Activated naive CD4-positive, alpha-beta T cell treated with anti-CD3 and anti-CD28 coated beads, Interleukin-2, amount 50 U/mL, for 16 hours (primary cell): ENCODE measurements around the gene NRXN3.

ENCODE experiments used
- DNase-seq: peaks from one replicate; pipeline ENCODE4 v3.0.0-alpha.2; 2020

Gene NRXN3

DNA sequence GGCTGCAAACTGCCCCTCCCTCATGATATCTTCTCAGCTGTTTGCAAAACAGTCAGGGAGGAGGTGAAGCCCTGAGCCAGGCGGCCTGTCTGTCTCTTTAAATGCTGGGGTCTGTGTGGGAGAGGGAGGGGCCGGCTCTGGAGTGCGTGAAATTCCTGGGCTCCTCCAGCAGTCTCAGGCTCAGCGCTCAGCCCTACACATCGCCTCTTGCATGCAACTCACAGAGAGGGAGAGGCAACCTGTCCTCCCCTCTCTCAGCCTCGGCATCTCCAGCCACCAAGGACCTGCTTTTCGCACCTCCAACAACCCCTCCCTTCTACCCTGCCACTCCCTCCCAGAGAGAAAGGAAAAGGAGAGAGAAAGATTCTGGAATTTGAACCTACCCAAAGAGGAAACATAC lies at the start of gene NRXN3:
Gene NRXN3, plus strand, starts transcription at position 171 of the 400 bp plus-strand sequence. CDS start 72,721 bp downstream, outside the sequence.
- no peak for DNase-seq

DNA sequence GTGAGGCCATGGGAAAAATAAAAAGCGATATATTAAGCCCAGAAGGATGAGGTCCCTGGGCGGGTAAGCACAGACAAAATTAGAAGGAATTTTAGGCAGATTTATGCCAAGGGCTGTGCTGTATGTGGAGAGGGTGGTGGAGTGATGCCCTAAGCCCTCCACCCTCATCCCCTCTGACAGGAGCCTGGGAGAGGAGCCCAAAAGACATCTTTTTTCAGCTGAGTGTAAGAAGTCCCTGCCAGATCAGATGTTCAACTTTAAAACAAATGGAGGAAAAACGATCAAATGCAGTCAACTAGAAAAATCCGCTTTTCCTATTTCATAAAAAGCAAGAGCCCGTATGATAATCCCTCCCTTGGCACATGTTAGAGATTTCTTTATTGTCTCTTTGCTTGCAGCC lies 47.7 kb upstream of the NRXN3 start:
- DNase-seq = no peak

DNA sequence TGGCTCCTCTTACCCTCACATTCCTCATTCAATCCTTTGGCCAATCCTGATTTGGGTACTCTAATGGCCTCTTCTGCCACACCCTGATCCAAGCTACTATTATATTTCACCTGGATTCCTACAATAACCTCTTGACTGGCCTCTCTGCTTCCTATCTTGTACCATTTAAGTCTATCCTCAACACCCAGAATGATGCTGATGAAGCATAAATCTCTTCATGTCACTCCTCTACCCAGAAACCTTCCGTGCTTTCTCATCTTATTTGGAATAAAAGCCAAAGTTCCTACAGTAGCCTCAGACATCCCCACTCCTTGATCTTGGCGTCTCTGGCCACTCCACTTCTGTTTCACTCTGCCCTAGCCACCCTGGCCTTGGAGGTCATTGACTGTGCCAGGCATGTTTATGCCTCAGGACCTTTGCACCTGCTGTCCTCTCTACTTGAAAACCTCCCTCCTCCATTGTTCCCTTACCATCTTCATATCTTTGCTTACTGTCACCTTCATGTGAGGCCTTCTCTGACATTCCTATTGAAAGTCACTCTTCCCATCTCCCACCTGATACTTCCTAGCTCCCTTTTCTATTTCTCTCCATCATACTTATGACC lies 46.4 kb upstream of the NRXN3 start:
- DNase-seq = no peak

DNA sequence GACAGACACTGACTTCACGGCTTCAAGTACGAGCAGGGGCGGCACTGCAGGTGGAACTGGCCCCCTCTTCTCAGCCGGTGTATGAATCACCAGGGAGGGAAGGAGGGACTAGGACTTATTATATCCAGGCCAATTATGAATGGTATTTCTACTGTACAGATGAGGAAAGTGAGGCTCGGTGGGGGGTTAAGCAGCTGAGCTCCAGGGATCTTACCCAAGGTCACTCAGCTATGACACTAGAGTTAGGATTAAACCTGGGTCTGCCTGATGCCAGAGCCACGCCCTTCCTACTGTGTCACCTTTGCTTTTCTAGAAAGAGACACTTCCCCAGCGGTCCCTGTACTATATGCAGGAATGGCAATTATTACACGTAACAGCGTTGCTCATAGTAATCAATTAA lies 42.2 kb upstream of the NRXN3 start:
- DNase-seq = no peak

DNA sequence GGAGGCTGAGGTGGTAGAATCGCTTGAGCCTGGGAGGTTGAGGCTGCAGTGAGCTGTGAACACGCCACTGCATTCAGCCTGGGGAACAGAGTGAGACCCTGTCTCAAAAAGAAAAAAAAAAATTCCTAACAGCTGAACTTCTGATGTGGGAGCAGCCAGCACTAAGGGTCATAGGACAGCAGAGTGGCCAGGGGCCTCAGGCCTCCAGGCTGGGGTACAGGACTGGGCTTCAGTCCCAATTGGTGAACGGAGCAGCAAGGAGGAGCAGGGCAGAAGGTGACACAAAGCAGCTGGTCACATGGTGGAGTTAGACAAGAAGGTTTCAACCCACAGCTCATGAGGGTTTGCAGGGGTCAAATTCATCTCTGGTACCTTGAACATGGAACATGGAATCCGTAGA lies 40.8 kb upstream of the NRXN3 start:
- DNase-seq = no peak

DNA sequence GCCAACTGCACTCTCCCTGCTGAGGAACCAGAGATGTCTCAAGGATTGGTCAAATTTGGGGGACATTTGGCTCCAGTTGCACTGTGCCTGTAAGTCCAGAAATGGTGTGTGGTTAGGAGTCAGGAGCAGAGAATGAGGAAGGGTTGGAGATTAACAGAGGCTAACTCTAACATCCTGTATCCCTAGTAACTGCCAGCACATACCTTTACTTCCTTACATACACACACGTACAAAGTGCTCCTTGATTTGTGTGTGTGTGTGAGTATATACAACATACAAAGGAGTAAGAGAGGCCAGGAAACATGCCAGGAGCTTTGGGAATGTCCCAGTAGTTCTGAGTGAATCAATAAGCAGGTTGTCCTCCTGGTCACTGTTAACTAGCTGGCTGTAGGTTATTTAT lies 39.8 kb upstream of the NRXN3 start:
- DNase-seq = no peak

DNA sequence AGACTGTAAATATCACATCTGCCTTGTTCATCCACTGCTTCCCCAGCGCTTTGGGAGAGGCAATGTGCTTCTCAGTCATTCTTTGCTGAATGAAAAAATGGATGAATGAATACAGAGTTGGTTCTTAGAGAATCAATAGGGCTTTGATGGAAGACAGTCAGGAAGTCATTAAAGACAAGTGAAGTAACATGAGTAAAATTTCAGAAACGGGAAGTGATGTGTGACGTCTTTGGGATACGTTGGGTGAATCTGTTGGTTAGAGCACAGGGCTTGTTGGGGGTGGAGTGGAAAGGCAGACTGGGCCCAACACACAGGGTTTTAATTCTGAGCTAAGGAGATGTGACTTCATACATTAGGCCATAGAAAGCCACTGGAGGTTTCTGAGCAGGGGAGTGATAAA lies 39.0 kb upstream of the NRXN3 start:
- DNase-seq = no peak

DNA sequence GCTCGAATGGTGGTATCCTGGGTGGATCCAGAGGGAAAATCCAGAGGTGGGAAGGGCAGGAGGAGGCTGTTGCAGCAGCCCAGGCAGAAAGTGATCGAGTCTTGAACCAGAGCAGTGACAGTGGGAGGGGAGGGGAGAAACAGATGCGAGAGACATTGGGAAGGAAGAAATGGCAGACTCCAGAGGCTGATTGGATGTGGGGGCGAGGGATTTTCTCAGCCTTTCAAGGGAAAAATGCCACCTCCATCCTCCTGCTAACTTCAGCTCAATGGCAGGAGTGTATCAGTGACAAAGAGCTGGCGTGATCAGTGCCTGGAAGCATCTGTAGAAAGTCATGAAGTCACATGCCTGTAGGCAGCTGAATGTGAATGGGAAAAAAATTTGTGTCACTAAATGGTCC lies 38.6 kb upstream of the NRXN3 start:
- no peak for DNase-seq

DNA sequence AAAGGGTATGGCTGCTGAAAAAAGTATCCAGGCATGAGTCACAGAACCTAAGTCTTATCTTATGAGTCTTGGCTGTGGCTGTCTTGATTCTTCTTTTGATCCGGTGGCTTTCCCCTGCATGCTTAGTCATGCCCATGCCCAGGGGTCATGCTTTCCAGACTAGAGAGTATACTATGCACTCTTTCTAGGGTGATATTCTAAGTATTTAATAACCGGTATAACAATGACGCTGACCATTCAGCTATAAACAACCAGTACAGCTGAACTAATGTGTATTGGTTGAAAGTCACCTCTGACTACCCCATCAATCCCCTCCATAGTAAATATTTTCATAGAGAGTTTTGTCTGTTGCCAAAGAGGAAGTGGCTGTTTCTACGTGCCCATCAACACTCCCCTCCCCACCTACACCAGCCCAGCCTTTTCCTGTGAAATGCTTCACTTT lies 34.7 kb upstream of the NRXN3 start:
- DNase-seq = no peak

DNA sequence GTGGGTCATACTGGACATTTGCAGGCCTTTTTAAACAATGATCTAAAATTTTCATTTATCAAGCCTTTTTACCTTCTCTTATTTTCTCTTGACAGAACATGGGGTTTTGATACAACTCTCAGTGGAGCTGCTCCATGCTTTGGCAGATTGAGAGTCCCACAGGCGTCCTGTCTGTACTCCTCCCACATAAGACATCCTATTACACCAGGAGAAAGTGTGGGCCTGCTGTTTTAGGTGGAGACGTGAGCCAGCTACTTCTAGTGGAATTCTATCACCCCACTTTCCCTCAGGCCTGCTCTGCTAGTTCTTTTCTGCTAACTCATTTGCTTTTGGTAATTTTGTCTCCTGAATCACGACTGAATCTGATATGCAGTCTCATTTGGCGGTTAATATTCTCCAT lies 33.5 kb upstream of the NRXN3 start:
- DNase-seq = no peak

DNA sequence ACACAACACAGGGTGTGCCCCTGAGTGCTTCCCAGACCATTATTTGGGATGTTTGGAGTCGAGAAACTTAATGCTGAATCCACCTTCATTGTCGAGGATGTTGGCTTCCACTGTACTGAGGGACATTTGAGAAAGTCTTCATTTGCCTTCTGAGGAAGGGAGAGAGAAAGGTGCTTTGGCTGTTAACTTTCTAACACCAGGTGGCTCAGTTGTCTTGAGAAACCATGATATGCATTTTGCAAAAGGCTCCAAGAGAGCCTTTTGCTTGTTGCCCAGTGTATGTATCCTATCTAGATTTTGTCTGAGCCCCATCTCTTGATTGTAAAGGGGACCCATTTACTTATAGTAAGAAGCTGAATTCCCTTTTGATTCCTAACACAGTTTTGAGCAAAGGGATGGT lies 28.6 kb upstream of the NRXN3 start:
- DNase-seq = no peak

DNA sequence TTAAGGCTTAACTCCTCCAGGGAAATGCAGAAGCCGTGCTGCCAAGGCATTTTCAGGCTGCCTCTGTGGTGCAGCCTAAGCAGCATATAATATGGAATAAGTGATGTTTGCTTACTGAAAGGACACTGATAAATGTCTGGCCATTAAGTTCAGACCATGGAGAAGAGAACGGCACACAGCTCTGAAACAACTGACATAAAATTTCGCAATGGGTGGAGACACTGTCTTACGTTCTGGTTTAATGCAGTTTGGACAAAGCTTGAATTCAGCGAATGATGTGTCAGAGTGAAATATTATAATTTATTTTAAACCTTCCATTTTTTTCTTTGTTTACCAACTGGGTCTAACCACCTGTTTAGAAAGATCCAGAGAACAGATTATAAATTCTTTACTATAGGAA lies 27.2 kb upstream of the NRXN3 start:
- DNase-seq = no peak

DNA sequence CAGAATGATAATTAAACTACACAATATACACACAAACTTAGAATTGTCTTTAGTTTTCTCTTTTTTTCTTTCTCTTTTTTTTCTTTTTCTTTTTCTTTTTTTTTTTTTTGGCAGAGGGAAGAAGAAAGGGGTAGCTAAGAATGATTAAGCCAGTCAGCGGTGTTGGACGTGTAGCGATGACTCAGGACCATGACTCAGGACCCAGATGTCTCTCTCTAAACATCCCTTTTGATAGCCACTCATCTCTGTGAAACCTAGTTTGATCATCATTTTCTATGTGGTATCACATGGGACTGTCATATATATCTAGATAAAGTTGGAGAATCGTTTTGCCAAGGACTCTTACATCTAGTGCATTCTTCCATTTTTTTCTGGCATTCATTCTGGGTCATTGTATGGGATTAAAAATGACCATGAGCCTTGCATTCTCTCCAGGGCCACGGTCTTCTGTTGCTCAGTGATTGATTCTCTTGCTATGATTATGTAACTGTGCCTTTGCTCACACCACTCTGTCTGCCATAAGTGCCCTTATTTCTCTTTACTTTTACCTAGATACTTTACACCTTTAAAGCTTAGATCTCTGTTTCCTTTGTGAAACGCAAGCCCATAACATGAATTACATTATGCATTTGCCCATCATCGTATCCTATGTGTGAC lies 26.6 kb upstream of the NRXN3 start:
- no peak for DNase-seq

DNA sequence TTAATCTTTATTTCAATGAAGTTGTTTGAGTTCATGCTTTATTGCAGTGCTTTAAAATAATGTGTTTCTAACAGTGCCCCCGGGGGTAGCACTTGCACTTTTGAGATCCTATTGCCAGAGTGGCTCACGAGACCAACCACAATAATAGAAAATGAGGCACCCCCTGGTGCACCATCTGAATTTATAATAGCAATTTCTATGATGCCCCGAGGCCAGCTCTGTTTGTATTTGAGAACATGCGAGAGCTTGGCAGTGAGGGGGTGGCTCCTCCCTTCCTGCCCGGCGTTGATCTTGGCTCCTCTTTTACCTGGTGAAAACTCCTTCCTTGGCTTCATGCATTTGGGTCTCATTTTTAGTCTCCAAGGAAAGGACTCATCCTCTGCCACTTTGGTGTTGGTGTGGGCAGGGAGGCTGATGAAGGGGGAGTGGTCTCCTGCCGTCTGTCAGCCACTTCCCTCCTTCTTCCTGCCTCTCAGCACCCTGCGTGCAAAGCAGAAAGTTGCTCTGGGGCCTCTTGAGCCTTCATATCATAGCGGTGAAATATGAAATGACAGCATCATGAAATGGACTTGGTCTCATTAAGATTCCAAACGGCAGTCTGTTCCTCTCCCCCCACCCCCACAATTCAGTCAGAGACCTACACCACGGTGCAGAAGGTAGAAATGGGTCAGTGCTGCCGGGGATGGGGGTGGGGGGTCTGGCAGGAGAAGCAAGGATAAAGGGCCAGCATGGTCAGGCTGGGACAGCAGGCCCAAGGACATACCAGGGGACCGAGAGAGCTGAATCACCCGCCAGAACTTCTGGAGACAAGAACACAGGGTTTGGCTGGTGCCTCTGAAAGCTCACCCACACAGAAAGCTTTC lies 17.7 kb upstream of the NRXN3 start:
- DNase-seq = no peak

DNA sequence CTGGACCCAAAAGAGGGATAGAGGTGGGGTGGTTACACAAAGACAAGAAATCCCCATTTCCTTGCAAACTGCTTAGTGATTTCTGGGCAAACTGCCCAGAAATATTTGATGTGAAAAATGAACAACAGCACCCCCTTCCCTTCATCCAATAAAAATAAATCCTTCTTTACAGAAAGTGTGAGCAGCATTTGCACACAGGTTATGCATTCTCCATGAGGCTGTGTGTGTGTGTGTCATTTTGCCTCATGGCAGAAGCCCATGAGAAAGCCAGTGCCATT lies 17.2 kb upstream of the NRXN3 start:
- DNase-seq = no peak

DNA sequence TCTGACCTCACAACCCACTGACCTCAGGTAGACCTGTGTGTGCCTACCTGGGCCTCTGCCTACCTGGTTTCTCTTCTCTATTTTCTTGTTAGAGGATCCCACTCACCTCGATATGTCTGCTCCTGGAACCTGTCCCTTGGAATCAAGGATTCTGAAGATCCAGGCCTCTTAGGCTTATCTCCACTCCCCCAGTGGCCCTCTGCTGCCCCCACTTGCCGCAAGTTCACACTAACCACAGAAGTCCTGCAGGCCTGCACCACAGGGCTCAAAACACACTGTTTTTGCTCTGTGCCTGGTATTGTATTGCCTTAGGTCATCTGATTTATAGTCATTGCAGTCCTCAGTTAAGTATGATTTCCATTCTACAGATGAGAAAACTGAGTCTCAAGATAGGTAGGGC lies 15.3 kb upstream of the NRXN3 start:
- no peak for DNase-seq

DNA sequence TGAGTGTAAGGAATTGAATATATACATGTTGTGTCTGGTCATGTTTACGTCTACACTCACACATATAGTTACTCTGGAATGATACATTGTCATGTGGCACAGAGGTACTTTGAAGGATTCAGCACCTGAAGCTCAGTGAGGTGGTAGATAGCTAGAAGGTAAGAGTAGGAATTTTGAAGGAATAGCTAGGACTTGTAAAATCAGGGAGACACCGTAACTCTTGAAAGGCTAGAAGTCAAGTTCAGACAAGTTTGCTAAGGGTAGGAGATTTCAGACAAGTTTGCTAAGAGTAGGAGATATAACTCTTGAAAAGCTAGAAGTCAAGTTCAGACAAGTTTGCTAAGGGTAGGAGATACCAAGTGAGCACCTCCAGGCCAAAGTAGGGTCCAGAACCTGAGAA lies 14.0 kb upstream of the NRXN3 start:
- no peak for DNase-seq

DNA sequence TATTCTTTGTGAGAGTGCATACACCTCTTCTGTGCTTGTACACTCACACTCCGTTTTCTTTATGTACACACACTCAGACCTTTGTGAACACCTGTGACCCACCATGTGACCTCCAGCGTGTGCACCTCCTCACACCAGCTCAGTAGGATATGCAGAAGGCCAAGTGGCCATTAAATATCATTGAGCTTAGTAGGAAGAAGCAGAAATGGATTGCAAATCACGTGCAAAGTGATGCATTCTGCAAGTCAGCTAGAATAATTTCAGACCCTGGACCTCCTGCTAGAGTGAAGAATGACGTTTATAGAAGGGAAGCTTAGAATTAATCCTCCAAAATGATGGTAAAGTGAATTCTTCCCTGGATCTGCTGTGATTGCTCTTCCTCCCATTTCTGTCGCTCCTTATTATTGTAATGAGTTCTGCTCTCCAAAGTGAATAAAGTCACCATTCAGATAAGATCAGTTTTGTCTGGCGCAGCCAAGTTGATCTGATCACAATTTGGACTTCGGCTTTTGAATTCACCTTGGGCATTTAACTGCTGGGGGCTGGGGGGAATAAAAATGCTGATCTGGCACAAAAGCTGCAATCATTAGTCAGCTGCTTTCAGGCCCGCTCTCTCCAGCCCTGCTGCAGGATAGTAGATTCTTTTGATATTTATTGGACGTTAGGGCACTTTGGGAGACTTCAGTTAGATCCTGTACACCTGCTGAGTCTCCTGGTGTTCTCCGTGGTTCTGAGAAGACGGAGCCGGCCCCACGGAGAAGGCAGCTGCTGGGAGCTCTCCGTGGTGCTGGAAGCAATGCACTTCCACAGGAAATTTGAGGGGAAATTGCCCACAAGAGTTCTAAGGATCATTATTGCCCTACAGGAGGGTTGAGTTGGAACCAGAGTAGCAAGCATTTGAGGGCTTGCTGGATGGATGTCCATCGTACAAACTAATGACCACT lies 12.4 kb upstream of the NRXN3 start:
- no peak for DNase-seq

DNA sequence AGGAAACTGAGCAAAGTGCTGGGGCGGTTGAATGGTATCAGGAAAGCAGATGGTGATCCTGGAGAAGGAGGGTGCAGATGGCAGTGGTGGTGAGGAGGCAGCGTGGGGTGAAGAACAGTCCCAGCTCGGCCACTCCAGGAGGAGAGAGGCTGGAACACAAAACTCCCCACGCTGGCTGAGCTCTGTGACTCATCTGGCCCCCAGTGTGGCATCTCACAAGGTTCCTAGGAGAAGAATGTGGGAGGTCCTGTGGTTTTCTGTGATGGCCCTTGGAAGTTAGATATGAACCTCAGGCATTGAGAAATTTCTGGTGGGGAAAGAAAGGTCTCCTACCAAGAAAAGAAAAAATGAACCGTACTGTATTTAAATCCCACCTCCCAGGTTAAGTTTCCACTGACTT lies 8.0 kb upstream of the NRXN3 start:
- DNase-seq = no peak

DNA sequence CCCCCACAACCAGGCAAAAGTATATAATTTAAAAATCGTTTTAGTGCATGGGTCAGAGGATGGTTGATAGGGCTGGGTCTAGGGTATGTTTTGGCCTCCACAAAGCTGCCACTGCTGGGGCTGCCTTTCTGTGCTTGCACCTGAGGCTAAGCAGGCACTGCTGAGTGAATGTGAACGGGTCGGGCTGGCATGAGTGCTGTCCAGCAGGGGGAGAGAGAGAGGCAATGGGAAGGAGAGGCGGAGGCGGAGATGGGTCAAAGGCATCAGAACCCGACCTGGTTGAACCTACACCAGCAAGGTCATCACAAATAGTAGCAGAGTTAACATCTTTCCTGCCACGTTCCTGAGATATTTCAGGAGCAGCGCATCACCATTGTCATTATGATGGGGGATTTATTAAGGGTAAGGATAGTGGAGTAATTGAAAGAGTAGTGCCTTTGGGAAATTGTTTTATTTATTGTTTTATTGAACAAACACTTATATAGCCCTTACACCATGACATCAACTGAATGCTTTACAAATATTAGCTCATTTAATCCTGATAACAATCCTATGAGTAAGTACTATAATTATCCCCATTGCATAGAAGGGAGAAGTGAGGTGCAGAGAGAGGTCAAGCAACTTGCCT lies 5.8 kb upstream of the NRXN3 start:
- DNase-seq = no peak

DNA sequence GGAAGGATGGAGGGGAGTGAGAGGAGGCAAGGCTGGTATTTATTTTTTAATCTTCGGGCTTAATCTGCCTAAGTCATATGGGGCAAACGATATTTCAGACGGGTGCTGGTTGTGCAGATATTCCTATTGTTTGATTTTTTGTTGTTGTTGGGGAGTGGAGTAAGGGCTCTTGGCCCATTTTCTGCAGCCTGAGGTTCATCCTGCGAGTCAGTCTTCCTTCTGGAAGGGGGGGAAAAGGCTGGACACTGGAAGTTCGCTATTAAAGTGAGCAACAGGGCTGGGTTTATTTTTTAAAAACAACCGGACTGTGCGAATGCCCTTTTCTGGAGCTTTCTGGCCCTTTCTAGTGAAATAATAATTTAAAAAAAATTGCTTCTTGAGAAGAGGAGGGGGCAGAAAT lies 2.3 kb downstream of the NRXN3 start:
- no peak for DNase-seq

DNA sequence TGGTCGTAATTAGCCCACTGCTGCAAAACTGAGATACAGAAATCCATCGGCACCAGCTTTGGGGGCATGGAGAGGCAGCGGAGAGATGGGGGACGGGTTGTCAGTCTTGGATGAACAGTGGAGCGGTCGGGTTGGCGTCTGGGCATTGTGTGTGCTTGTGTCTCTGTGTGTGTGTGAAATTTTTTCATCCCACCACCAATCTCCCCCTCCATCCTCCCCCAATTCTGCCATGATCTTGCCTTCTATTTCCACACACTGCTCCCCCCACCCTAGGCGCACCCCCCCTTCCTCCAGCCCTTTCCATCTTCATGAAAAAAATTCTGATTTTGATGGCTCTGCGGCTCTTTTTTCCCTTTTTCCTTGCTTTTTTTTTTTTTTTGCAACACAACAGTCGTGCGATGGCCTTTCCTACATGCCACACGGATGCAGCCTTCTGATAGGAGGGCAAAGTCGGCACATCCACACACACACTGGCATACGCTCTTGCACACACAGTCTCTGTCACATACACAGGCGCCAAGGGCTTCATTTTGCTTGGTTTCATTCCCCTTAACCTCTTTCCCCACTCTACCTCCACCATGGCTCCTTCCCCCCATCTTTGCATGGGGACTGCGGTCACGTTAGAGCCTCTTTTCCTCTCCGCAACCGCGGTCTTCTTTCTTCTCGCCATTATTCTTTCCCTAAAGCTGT lies 3.3 kb downstream of the NRXN3 start:
- DNase-seq = no peak
